HG03103 (cell line): ENCODE results near the gene WFDC8.
"Not testable (repeated sequence)": the region's sequence is repeated elsewhere in the genome, so short reads cannot be mapped to it uniquely, and the experiment has no call there.

Experiments used
- ATAC-seq: cut with Tn5 transposase; IDR thresholded peaks from one replicate; pipeline ENCODE4 v1.9.1; 2021; ENCODE audit warnings: low read depth; ENCODE audit not compliant: unreplicated experiment

WFDC8 gene

GRCh38 chr20:45579184-45579583, at the start of gene WFDC8:
WFDC8 (minus strand) TSS chr20:45579284; CDS start chr20:45579247, 37 bp downstream.
- ATAC-seq, result no peak

DNA sequence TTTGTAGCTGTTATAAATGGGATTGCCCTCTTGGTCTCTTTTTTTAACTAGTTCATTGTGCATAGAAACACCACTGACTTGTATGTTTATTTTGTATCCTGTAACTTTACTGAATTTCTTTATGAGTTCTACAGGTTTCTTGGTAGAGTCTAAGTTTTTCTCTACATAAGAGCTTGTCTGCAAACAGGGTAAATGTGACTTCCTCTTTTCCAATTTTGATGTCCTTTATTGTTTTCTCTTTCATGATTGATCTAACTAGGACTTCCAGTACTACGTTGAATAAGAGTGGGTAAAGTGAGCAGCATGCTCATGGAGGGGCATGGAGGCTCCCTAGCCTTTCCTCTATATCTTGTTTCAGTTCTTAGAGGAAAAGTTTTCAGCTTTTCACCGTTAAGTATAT, 47.5 kb upstream of the WFDC8 start:
- ATAC-seq, result no peak

- no peak for ATAC-seq
Measured at GRCh38 chr20:45621593-45621992, 42.5 kb upstream of the WFDC8 start.

DNA sequence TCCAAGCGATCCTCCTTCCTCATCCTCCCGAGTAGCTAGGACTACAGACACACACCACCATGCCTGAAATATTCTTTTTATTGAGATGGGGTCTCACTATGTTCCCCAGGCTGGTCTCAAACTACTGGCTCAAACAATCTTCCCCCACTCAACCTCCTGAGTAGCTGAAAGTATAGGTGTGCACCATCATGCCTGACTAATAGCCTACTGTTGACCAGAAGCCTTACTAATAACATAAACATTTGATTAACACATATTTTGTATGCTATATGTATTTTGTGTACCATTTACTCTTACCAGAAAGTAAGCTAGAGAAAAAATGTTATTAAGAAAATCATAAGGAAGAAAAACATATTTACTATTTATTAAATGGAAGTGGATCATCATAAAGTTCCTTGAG, 38.5 kb upstream of the WFDC8 start:
- no peak for ATAC-seq

GRCh38 chr20:45612314-45612713, 33.2 kb upstream of the WFDC8 start:
- no peak for ATAC-seq

DNA sequence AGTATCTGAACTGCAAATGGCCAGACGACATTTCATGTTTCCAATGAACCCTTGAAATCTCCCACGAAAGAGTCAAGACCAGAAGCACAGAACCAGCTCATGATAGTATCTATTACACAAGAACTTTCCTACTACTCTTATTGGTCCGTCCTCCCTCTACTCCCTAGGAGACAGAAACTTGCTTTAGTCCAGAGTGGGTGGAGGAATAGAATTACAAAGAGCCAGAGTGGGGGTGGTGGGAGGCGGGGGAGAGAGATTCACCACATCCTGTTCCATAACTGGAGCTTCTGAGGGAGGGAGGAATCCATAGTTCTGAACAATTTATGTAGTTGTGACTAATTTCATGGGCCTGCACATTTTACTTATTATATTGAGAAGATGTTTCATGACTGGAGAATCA, 32.0 kb upstream of the WFDC8 start:
- no peak for ATAC-seq

DNA sequence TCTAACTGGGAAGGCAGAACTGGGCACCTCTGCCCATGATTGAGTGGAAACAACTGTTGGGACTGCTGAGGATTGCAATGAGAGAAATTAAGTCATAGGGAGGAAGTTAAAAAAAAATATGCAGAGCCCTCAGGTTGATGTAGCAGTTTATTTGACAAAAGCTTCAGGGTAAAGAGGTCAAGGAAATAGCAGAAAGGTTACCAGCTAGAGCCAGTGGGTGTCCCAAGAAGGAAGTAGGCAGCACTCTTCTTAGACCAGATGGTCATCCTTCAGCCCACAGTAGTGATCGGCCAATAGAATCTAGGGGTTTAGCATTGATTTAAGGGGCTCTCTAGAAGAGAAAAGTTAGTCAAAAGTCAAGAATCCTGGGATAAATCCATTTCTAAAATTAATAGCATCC, 28.7 kb upstream of the WFDC8 start:
- ATAC-seq, result no peak

- ATAC-seq, result no peak
Measured at GRCh38 chr20:45595235-45595634, 16.2 kb upstream of the WFDC8 start.

DNA sequence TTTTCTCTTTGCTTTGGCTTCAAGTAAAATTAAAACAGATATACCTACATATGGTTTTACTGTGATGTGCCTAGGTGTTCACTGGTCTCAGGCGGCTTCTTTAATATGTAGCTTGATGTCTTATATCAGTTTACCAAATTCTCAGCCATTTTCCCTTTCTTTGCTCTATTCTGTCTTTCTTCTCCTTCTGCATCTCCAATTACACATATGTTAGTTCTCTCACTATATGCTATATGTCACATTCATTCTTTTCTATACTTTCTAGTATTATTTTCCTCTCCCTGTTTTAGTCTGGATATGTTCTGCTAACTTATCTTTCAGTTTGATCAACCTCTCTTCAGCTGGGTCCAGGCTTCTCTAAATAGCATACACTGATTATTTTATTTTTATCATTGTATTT, 14.4 kb upstream of the WFDC8 start:
- no peak for ATAC-seq

DNA sequence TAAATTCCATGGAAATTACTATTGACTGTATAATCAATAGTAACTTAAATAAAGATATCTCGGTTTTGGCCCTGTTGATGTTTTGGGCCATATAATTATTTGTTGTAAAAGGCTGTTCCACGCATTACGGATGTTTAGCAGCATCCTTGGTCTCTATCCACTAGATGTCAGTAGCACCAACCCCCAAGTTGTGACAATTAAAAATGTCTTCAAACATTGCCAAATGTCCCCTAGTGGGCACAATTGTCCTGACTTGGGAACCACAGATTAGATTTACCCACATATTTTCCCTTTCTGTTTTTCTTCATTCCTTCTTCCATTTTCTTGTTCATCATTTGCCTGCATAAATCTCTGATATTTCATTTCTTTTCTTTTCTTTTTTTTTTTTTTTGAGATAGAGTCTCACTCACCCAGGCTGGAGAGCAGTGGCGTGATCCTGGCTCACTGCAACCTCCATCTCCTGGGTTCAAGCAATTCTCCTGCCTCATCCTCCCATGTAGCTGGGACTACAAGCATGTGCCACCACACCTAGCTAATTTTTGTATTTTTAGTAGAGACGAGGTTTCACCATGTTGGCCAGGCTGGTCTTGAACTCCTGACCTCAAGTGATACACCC, 13.6 kb upstream of the WFDC8 start:
- no peak for ATAC-seq

- ATAC-seq, result no peak
Measured at GRCh38 chr20:45589725-45590124, 10.6 kb upstream of the WFDC8 start.

DNA sequence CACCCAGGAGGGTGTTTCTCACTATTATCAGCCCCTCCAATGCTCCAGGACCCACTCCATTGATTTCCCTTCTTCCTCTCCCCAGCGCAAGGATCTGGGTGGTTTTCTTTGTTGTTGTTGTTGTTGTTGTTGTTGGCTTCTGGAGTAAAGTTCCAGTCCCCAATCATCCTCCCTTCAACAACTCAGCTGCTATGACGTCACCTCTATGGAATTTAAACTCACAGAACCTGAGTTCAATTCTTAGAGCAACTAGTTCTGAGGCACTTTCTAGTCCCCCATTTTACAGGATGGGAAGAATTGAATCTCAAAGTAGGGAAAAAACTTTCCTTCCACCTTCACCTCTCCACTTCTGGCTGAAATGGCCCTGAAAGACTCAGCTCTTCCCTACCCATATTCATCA, 9.7 kb upstream of the WFDC8 start:
- ATAC-seq, result no peak

DNA sequence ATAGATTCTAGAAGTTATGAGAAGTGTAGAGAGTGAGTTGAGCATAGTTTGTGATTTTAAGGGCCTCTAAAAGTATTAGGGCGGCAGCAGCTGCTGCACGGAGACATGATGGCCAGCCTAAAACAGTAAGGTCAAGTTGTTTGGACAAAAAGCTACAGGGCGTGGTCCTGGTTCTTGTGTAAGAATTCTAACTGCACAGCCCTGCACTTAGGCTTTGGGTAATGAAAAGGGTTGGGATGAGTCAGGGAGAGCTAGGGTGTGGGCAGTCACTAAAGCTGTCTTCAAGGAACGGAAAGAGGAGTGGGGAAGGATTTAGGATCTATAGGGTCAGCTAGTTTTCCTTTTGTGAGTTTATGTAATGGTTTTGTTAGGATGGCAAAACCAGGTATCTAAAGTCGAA, 6.9 kb upstream of the WFDC8 start:
- not testable (repeated sequence) for ATAC-seq

GRCh38 chr20:45584294-45584693, 5.2 kb upstream of the WFDC8 start:
- ATAC-seq, result not testable (repeated sequence)

GRCh38 chr20:45583502-45583901, 4.4 kb upstream of the WFDC8 start:
- ATAC-seq, result no peak

DNA sequence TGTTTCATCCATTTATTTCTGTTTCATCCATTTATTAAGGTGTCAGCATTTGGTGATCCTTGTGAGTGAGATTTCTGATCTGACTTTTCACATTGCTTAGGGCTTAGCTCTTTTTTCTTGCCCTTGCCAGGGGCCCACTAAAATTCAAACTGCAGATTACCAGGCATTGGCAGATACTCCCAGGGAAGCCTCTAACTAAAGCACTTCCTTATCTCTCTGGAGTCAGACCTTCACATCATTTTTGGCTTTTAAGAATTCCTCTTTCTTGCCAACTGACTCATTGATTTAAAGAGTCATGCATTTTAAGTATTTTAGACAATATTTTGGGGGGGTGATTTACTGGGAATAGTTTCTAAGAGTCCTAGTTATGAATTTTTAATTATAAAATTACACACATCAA, 2.6 kb upstream of the WFDC8 start:
- ATAC-seq, result no peak

DNA sequence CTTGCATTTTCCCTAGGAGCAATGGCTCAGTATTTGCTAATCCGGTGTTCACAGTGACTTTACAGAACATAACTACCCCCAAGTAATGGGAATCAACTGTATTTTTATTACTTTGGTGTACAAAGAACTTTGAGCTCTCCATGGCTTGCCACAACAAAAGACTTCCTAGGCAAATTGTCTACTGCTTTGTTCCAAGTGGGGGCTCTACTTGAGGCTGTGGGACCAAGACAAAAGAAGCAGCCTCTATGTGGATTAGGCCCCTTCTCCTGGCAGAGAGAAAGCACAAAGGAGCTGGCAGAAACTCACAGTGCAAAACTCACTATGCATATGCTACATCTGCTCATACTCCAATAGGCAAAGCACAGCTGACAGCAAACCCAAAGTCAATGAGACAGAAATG, 853 bp downstream of the WFDC8 start:
- no peak for ATAC-seq

DNA sequence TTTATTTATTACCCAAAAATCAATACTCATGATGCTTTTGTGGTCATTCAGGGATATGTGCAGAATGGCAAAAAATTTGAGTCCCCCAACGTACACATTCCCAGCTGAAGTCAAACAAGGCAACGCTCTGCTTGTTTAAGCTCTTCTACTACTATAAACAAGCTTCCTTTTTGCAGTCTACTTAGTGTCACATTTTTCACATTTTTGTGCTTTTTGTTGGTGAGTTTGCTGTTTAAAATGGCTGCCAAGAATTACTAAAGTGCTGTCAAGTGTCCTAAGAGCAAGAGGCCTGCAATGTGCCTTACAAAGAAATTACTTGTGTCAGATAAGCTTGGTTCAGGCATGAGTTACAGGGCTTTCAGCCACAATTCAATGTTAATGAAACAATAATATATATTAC, 2.1 kb downstream of the WFDC8 start:
- ATAC-seq, result no peak

GRCh38 chr20:45575931-45576330, 3.2 kb downstream of the WFDC8 start:
- no peak for ATAC-seq

DNA sequence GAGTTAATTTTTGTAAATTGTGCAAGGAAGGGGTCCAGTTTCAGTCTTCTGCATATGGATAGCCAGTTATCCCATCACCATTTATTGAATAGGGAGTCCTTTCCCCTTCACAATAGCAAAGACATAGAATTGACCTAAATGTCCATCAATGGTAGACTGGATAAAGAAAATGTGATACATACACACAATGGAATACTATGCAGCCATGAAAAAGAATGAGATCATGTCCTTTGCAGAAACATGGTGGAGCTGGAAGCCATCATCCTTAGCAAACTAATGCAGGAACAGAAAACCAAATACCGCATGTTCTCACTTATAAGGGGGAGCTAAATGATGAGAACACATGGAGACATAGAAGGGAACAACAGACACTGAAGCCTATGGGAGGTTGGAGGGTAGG, 9.4 kb downstream of the WFDC8 start:
- not testable (repeated sequence) for ATAC-seq

- no peak for ATAC-seq
Measured at GRCh38 chr20:45564760-45565276, 14.3 kb downstream of the WFDC8 start.

DNA sequence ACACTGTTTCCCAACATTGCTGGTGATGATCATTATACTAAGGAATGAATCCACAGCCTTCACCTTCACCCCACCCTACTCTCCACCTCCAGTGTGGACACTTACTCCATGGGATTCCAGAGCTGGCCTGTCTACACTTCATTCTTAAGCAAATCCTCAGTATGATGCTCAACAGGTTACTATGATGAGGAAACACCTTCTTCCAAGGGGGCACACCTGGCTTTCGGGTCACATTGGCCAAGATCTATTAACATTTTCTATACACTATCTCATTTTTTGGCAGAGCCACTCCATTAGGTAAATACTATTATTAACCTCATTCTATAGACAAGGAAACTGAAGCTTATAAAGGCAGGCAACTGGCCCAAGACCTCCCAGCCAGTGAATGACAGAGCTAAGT, 23.9 kb downstream of the WFDC8 start:
- no peak for ATAC-seq

GRCh38 chr20:45552456-45552855, 26.6 kb downstream of the WFDC8 start:
- ATAC-seq, result no peak
